H7 (cell line): ENCODE results near the gene GAL3ST1. TPM values are rescaled to one million over a fixed set of nuclear protein-coding genes. Genes with fewer than 3 reads are reported as not detected.
"Not testable (repeated sequence)": the region's sequence is repeated elsewhere in the genome, so short reads cannot be mapped to it uniquely, and the experiment has no call there.

Source experiments
- DNase-seq: peaks from one replicate; pipeline ENCODE4 v3.0.0; 2012
- H3K27me3 ChIP-seq: 2 replicates; pipeline ENCODE4 v1.6.0; 2011; ENCODE audit warnings: mild to moderate bottlenecking, low read length; ENCODE audit not compliant: control insufficient read depth, insufficient read depth
- H3K36me3 ChIP-seq: replicated peaks from 2 replicates; pipeline ENCODE4 v1.5.1; 2011; ENCODE audit warnings: low read length; ENCODE audit not compliant: control insufficient read depth, insufficient read depth
- H3K4me3 ChIP-seq: 2 replicates; pipeline ENCODE4 v1.5.1; 2011; ENCODE audit warnings: low read depth, mild to moderate bottlenecking, control low read depth, low read length, moderate library complexity; ENCODE audit not compliant: insufficient read depth
- total RNA-seq: library from RNA; depleted of rRNA; stranded (reverse); fragments of >200 nt; shearing (Covaris generic); gene quantifications from 2 replicates; pipeline ENCODE4 v1.2.3, GENCODE V29; 2014

Gene GAL3ST1
- total RNA-seq, 1 experiment from 2014 or later, result 11.9 TPM

DNA sequence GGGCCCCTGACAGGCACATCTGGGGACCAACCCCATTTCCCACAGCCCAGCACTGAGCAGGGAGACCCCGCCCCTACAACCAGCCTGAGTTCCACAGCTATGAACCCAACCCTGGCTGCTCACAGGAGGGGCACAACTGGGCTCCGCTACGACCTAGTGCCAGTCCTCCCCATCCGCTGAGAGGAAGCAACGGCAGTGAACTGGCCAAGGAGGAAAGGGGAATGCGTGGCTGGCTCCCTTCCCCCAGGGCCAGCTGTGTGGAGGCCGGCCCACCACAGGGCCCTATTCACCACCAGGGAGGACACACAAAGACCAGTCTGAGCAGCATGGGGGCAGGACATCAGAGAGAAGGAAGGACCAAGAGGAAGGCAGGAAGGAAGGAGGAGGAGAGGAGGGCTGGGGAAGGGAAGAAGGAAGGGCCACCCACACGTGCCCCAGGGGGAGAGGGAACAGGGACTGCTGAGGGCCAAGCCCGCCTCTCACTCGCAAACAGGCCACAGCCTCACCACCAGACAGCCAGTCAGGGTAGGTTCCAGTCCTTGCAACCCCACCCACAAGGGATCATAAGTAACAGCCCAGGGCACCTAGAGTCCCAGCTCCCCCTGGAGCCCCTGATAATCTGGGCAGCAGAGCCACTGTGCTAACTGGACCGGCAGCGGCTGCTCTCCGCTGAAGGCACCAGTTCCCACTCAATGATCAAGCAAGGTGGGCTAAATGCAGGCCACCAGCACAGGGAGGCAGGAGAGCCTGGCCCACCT, 8.5 kb upstream of the GAL3ST1 start:
- DNase-seq, result peak; percentile 54
- no peaks in the 10 kb centered on the region for H3K27me3 ChIP-seq
- no peak overlapping the region for H3K4me3 ChIP-seq
- H3K36me3 ChIP-seq, result peaks cover 68% of the 10 kb centered on the region

DNA sequence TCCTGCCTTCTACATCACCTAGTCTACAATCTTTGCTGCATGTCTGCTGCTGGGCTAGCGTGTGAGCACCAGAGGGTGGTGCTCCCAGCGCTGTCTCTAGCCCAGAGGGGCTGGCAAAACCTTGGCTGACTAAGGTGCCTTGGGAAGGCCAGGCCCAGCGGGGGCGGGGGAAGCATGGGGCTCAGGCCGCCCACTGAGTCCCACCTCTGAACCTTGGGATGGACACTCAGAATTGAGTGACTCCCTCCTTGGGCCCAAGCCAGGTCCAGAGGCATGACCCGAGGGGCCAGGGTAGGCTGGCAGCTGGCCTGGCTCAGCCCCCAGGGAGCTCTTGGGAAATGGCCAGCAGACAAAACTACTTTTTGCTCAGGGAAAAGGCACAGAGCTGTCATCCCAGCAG, 7.6 kb upstream of the GAL3ST1 start:
- no peak for DNase-seq
- Histone ChIP-seq H3K4me3 (no peak overlapping the region), H3K36me3 (peaks cover 61% of the 10 kb centered on the region), H3K27me3 (no peaks in the 10 kb centered on the region)

DNA sequence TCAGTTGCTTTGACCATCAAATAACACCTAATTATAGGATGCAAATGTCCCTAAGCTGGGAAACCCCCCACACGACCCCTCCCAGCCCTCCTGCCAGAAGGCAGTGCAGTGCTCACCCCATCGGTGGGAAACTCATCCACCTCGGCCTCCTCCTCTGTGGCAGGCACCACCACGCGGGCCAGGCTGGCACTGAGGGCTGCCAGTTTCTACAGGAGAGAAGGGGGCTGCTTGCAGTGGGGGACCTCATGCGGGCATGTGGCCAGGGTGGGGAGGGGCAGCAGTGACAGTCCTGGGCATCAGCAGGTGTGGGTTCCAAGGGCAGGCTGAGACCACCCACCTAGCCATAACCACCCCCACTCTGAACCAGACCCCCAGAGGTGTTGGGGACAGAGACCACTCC, 6.4 kb upstream of the GAL3ST1 start:
- Histone ChIP-seq H3K4me3 (no peak overlapping the region), H3K36me3 (peaks cover 56% of the 10 kb centered on the region), H3K27me3 (no peaks in the 10 kb centered on the region)
- DNase-seq, result no peak

DNA sequence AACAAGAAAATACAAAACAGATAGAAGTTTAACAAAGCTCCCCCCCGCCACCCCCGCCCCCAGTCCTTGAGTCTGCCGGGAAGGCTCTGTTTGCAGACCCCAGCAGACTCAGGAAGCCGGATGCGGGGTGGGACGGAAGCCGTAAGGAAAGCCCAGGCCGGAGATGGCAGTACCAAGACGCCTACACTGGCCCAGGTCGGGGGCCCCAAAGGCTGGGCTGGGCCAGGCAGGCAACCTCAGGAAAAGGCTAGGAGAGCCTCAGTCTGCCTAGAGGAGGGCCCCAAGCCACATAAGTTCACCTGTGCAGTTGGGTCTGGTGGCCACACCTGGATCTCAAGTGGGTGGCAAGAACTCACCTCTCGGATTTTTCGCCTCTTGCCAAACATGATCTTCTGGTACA, 4.0 kb upstream of the GAL3ST1 start:
- DNase-seq, result no peak
- Histone ChIP-seq H3K4me3 (no peak overlapping the region), H3K36me3 (peaks cover 40% of the 10 kb centered on the region), H3K27me3 (no peaks in the 10 kb centered on the region)

DNA sequence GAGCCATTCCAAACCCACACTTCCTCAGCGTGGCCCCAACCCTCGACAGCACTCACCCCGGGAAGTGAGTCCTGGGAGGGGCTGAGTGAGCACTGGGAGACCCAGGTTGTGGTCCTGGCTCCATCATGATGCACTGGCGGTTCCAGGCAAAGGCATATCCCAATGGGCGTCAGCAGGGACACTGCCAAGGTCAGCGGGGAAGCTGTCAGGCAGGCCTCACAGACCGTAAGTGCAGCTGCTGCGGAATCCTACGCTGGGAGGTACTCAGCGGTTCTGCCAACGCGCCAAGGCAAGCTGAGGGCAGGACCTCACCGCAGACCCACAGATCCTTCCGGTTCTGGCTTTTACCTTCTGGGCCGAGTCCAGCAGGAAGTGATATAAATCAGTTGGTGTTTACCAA, 1.4 kb upstream of the GAL3ST1 start:
- Histone ChIP-seq H3K36me3 (peaks cover 29% of the 10 kb centered on the region), H3K4me3 (no peak overlapping the region), H3K27me3 (no peaks in the 10 kb centered on the region)
- DNase-seq, result peak; percentile 53

DNA sequence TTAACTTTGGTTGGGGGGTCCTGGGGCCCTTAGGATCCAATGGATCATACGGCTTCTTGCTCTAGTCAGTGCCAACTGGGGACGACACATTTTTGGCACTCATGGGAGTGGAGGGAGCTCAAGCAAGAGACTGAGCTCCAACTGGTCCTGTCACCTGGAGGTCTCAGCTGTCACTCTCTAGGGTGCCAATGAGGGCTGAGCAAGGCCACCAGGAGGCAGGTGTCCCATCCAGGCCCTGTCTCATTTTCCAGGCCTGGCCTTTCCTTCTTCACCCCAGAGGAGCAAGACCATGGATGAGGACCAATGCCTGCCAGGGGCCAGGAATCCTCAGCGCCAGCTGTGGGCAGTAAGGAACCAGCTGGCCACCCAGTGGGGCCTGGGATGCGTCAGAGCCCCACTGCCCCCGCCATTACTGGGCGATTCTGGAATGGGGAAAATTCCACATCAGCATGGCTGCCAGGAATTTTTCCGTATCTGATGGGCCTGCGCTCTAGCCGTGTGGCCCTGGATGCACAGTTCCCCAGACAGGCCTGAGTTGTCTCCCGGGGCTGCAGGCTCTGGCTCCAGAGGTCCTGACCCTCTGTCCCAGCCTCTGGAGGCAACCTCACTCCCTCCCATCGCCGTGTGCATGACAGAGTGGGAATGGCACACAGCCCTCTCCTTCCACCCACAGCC, 669 bp upstream of the GAL3ST1 start:
- H3K27me3 ChIP-seq, result no peaks in the 10 kb centered on the region
- peak overlapping the region; percentile 39 for H3K4me3 ChIP-seq
- DNase-seq, result peak; percentile 86
- peaks cover 23% of the 10 kb centered on the region for H3K36me3 ChIP-seq

DNA sequence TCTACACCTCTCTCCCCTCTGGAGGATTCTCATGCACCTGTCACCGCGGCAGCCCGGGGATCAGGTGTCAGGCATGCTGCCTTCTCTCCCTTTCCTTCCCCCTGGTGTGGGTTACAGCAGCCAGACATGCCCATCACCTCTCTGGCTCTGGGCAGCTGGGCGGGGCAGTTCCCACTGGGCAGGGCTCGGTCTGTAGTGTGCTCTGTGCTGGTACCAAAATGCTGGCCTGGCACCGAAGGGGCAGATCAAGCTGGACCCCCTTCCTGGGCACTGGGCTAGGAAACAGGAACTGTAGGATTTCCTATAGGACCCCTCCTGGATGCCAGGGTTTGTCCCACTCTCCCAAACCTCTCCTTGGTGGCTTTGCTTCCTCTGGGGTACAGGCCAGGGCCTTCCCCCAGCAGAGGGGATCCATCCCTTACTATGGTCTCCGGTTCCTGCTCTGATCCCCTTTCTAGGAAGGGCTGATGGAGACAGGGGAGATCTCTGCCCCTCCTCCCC, 821 bp downstream of the GAL3ST1 start:
- peaks cover 13% of the 10 kb centered on the region for H3K36me3 ChIP-seq
- no peaks in the 10 kb centered on the region for H3K27me3 ChIP-seq
- H3K4me3 ChIP-seq, result peak overlapping the region; percentile 57; the same call in 1 of the 2 replicates
- DNase-seq, result peak; percentile 74

DNA sequence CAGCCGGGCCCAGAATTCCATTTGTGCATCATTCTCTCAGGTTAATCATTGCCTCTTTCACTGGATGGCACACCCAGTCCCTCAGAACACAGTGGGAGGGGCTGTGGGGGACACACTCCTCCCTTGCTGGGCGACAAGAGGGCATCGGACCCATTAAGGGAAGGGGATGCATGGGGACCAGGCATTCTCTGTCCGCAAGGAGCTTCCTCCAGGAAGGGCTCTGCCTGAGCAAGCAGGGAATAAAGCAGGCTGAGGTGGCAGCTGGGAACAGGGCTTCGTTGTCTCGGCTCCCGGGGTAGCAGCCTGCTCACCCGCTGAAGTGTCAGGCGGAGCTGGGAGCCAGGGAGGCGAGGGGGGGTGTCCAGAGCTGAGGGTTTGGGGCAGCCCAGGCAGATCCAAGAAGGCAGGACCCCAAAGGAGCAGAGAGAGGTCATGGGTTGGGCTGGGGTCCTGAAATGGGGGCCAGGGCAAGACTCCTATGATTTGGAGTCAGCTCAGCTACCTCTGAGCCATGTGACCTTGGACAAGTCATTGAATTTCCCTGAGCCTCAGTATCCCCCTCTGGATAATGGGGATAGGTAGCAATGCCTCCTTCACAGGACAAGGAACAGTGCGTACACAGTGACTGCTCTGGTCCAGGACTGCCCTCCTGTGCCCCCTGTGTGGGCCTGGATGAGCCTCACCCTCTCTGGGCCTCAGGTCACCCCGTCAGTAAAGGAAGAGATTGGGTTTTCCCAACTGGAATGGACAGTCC, 1.4 kb downstream of the GAL3ST1 start:
- Histone ChIP-seq H3K36me3 (peaks cover 8% of the 10 kb centered on the region), H3K4me3 (no peak overlapping the region), H3K27me3 (no peaks in the 10 kb centered on the region)
- peak; percentile 43 for DNase-seq

DNA sequence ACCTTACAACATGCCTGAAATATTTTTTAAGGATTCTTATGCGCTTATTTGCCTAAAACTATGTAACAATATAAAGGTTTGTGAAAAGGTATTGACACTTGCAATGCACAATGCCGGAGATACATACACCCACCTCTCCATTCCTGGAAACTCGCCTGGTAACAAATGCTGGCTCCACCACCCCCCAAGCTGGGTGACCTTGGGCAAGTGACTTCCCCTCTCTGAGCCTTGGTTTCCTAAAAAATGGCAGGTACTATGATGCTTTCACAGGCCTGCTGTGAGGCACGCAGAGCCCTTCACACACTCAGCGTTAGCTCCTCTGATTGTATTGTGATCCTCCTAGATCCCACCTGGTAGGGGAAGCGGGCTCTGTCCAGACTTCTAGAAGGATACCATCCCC, 2.3 kb downstream of the GAL3ST1 start:
- DNase-seq, result no peak
- H3K4me3 ChIP-seq, result no peak overlapping the region
- no peaks in the 10 kb centered on the region for H3K27me3 ChIP-seq
- peaks cover 5% of the 10 kb centered on the region for H3K36me3 ChIP-seq

DNA sequence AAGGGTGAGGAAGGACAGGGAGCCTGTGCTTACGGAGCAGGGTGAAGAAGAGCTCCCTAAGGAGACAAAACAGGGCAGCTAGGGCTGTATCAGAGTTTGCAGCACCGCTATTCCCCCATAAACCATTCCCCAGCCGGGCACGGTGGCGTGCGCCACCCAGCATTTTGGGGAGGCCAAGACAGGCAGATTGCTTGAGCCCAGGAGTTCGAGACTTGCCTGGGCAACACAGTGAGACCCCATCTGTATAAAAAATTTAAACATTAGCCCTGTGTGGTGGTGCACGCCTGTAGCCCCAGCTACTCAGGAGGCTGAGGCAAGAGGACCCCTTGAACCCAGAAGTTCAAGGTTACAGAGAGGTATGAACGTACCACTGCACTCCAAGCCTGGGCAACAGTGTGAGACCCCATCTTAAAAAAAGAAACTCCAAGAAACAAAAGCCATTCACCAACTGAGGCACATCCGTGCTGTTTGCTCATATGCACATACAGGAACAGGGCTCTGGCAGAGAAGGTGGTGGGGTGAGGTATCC, 4.7 kb downstream of the GAL3ST1 start:
- no peak for DNase-seq
- no peak overlapping the region for H3K4me3 ChIP-seq
- H3K36me3 ChIP-seq, result no peaks in the 10 kb centered on the region
- no peaks in the 10 kb centered on the region for H3K27me3 ChIP-seq

DNA sequence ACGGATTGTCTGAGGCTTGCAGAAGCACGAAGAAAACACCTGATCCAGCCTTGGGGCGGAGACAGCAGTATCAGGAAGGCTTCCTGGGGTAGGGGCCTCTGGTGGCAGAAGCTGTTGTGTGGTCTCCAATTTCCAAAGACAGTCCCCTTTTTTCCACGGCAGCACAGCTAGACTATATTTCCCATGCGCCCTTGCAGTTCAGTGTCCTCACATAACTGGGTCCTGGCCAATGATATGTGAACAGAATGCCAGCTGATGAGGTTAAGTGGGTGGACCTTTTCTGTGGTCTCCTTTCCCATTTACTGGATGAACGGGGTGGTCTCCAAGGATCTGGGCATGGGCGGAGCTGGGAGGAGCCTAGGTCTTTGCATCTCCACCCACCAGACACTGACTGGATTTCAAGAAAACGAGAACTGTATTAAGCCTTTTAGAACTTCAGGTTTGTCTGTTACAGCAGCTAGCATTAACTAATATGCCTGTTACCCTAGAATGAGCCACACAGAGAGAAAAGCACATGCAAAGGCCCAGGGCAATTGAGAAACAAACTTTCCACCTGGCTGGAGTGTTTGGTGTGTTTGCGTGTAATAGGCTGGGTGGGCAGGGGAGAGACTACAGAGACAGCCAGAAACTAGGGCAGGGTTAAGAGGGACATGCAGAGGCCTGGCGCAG, 6.2 kb downstream of the GAL3ST1 start:
- no peaks in the 10 kb centered on the region for H3K27me3 ChIP-seq
- H3K4me3 ChIP-seq, result no peak overlapping the region
- no peaks in the 10 kb centered on the region for H3K36me3 ChIP-seq
- no peak for DNase-seq

DNA sequence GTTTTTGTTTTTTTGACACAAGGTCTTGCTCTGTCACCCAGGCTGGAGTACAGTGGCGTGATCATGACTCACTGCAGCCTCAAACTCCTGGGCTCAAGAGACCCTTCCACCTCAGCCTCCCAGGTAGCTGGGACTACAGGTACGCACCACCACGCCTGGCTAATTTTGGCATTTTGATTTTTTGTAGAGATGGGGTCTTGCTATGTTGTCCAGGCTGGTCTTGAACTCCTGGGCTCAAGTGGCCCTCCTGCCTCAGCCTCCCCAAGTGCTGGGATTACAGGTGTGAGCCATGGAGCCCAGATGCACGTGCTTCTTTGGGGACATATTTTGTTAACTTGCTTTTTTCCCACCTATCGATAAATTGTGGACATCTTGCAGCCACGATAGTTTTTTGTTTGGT, 7.2 kb downstream of the GAL3ST1 start:
- H3K27me3 ChIP-seq, H3K36me3 ChIP-seq, DNase-seq, H3K4me3 ChIP-seq: not testable (repeated sequence)

DNA sequence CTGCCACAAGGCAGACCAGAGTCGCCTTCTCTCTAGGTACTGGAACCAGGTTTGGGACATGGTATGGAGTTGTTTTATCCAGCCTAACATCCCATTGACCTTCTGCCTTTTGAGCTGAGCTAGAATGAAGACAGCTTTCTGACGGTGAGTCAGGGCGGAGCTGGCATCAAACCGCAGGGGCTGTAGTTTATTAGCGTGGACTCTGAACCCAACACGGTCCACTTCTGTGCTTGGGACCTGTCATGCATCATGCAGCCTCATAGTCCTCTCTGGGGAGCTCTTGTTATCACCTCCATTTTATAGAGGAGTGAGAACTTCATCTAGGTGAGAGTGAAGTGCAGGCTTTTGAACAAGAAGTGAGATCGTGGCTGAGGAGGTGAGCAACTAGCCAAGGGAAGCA, 8.3 kb downstream of the GAL3ST1 start:
- Histone ChIP-seq H3K4me3 (no peak overlapping the region), H3K36me3 (no peaks in the 10 kb centered on the region), H3K27me3 (no peaks in the 10 kb centered on the region)
- no peak for DNase-seq

DNA sequence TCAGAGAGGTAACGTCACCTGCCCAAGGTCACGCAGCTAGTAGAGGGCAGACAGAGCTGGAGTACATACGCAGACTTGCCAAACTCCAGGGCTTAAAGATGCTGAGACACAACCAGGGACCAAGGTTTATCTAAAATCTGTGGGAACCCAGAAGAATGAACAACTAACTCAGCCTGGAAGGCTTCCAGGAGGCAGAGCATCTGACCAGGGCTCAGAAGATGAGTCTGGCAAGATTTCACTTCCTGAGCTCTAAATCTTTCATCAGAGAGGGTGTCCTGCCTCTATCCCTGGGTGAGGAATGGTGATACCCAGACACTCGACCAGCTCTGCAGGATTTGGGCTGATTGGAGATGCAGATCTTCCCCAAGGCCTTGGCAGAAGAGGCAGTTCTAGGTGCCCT, 9.1 kb downstream of the GAL3ST1 start:
- Histone ChIP-seq H3K36me3 (no peaks in the 10 kb centered on the region), H3K4me3 (no peak overlapping the region), H3K27me3 (no peaks in the 10 kb centered on the region)
- DNase-seq, result no peak
